Panc1 (cell line): ENCODE data around the gene FCHSD1.

Experiments used
- CTCF ChIP-seq: fragments of 450-650 bp; IDR thresholded peaks from 2 replicates; pipeline ENCODE4 v1.5.1; 2017; ENCODE audit warnings: mild to moderate bottlenecking
- POLR2AphosphoS5 ChIP-seq: IDR thresholded peaks from 2 replicates; pipeline ENCODE4 v1.6.1; 2012; ENCODE audit warnings: mild to moderate bottlenecking, low read depth, low read length, moderate library complexity
- TF ChIP-seq, protein P1 (sequence below), 2 experiments: IDR thresholded peaks; 2 replicates each; pipeline ENCODE4 v1.6.1; 2011 to 2012; ENCODE audit warnings: low read depth in 2 of 2, control low read depth in 1 of 2, low read length in 1 of 2, mild to moderate bottlenecking in 1 of 2, moderate library complexity in 1 of 2; ENCODE audit not compliant: insufficient read depth in 1 of 2

GRCh38 chr5:141646026-141646425 is 5.2 kb downstream of the FCHSD1 start:
- TF ChIP-seq CTCF (no peak), POLR2AphosphoS5 (no peak)
- TF ChIP-seq, protein P1, sequence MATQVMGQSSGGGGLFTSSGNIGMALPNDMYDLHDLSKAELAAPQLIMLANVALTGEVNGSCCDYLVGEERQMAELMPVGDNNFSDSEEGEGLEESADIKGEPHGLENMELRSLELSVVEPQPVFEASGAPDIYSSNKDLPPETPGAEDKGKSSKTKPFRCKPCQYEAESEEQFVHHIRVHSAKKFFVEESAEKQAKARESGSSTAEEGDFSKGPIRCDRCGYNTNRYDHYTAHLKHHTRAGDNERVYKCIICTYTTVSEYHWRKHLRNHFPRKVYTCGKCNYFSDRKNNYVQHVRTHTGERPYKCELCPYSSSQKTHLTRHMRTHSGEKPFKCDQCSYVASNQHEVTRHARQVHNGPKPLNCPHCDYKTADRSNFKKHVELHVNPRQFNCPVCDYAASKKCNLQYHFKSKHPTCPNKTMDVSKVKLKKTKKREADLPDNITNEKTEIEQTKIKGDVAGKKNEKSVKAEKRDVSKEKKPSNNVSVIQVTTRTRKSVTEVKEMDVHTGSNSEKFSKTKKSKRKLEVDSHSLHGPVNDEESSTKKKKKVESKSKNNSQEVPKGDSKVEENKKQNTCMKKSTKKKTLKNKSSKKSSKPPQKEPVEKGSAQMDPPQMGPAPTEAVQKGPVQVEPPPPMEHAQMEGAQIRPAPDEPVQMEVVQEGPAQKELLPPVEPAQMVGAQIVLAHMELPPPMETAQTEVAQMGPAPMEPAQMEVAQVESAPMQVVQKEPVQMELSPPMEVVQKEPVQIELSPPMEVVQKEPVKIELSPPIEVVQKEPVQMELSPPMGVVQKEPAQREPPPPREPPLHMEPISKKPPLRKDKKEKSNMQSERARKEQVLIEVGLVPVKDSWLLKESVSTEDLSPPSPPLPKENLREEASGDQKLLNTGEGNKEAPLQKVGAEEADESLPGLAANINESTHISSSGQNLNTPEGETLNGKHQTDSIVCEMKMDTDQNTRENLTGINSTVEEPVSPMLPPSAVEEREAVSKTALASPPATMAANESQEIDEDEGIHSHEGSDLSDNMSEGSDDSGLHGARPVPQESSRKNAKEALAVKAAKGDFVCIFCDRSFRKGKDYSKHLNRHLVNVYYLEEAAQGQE (IDR thresholded peaks at IDR 0.05; ENCODE audit: insufficient read depth in 1 of 2, low read depth in 2 of 2, low read length in 1 of 2), result no peak
